NCI-H1694 treated with DMSO at 0.1 percent for 48 hours (cell line): ENCODE data around the gene TWNK.

Experiments
- DNase-seq: peaks from one replicate; lab custom pipeline; 2025; lab: John Stamatoyannopoulos, UW

The TWNK gene

DNA sequence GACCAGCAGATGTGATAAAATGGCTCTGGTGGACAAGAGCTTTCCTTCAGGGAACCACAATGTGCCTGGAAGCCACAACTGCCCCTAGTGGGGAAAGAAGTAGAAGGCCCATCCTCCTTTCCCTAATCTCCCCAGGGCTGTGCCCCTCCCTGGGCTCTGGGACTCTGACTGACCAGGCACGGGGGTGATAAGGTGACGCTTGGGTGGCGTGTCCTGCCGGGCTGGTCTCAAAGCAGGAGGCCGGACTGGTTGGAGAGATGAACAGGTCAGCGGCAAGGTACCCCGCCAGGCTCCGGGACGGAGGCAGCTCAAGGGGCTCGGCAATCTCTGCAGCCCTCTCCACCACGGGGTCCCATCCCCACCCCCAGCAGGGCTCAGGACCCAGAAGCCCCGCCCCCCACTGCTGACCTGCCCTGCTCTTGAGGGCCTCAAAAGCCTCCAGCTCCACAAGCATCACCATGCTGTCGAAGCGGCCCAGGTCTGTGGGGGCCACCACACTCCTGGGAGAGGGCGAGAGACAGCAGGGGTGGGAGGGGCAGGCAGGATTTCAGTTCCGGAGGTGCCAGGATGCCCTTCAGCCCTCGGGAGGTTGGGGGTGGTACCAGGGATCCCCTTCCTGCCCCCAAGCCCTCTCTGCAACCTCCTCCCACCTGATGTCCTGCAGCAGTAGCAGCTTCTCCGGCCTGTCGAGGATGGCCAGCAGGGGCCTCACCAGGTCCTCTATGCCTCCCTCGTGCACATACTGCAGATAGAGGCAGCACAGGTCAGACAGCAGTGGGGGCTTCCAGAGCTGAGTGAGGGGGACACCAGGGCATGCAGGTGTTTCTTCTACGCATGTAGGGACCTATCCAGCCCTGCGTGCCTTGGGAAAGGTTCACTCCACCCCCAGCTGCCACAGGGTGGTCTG lies 24.4 kb downstream of the TWNK start:
- no peak for DNase-seq

DNA sequence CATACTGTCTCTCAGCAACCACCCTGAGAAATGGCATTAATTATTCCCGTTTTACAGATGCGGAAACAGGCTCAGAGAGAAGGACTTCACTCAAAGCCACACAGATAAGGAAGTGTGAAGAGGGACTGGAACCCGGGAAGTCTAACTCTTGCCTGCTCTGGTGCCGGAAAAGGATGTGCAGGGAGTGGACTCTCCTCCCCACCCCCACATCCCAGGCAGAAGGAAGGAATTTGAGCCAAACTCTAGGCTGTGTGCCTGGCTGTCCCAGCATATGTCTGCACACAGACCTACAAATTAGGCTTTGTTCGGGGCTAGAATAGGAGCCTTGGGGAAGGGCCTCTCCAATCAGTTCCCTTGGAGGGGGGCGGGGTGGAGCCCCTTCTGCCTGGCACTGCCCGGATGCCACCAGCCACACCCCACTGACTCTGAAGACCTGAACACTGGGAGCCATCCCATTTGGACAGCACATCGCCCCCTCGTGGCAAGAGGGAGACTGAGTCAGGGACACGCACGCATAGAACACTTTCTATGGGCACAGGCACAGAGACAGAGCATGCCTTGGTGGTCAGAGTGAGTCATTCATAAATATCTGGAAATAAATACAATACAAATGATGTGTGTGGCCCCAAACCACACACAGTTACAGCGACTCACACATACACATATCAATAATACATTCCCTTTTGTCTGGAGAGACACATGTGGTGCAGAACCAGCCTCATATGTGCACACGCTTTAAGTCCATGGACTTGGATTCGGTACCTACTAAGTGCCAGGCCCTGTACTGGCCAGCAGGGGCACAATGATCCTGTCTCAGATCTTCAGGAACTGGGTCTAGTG lies 25.4 kb downstream of the TWNK start:
- peak; percentile 89 for DNase-seq

DNA sequence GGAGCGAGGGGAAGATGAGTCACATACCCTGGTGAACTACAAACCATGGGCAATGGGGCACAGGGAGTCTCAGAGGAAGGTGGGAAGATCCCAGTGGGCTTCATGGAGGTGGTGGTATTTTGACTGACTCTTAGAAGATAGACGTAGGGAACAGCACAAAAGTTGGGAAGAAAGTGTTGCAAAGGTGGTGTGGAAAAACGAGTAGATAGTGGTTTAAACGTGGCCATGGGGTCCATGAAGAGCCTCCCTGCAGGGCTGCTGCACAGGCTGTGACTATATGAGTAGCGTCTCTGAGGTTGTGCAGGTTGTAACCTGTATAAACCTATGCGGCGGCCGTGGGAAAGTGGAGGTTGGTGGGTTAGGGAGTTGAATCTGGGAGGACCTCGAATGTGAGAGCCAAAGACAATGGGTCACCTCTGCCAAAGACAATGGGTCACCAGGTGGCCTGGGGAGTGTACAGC lies 26.1 kb downstream of the TWNK start:
- DNase-seq: no peak

DNA sequence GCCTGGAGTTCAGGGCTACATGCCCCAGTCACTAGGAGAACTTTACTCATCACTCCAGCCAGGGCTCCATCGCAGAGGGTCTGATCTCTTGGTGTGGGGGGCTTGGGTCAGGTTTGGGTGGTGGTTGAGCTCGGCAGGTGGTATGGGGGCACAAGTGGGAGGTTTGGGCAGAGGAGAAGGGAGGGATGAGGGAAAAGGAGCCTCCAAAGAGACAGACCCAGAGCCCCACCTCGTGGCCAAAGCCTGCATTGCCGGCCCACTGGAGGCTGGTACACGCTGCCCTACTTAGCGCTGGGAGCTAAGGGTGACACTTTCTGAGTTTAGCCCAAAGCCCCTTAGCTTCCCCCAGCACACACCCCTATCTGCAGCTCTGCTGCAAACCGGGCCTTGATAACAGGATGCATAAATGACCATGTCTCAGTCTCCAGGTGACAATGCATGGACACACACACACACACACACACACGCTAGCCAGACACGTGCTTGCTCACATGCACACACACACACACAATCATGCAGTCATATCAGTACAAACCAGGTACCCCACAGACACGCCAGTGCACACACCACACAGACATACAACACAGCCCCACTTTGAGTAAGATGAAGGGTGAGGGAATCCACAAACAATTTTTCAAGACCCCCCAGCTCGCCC lies 27.0 kb downstream of the TWNK start:
- peak; percentile 30 for DNase-seq

DNA sequence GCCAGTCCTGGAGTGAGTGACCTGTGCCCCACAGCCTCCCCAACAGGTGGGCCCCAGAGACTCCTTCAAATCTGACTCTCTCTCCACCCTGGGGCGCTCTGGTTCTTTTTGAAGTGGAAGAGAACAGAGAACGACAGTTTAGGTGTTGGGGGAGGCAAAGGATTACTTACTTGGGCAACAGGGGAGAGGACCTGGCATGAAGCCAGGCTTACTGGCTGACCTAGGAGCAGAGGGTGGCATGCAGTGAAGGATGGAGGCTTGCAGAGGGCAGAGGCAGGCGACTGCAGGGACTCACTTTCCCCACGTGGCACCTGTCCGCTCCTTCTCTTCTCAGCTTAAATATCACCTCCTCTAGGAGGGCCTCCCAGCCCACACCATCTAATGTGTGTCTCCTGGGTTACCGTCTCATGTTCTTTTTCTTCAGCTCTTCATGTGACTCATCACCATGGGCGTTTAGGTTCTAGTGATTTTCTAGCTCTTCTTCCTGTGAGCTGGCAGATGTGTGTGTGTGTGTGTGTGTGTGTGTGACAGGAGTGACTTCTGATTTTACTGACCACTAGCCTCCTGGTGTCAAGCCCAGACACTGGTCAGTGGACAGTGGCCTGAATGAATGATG lies 27.7 kb downstream of the TWNK start:
- DNase-seq: no peak

DNA sequence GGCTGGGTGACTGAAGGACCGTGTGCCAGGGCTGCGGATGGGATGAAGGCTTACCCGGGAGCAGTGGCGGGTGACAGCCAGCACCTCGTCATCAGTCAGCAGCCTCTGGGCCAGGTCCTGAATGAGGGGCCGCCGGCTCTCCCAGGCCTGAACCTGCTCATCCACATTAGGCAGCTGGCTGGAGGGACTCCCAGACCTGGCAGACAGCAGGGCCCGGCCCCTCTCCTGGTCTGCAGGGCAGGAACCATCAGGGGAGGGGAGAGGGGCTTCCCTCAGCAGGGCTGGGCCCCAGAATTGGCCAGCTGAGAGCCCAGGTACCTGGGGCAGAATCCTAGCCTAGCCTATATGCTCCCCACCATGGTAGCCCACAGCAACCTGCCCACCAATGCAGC lies 28.2 kb downstream of the TWNK start:
- DNase-seq: no peak

DNA sequence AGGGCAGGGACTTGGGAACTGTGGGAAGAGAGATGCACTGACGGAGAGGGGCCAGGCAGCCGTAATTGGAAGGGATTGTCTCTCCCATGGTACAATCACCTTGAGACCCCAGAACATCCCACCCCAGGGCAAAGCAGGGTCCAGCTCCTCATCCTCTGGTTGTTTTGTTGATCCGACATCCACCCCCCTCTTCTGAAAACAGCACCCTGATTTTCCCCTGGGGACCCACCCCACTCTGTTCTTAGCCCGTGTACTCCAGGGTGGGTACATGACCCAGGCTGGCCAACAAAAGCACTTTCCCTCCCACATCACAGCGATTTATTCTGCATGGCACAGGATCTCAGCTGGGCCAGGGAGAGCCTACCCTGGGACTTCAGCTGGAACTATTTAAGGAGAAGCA lies 29.5 kb downstream of the TWNK start:
- no peak for DNase-seq

DNA sequence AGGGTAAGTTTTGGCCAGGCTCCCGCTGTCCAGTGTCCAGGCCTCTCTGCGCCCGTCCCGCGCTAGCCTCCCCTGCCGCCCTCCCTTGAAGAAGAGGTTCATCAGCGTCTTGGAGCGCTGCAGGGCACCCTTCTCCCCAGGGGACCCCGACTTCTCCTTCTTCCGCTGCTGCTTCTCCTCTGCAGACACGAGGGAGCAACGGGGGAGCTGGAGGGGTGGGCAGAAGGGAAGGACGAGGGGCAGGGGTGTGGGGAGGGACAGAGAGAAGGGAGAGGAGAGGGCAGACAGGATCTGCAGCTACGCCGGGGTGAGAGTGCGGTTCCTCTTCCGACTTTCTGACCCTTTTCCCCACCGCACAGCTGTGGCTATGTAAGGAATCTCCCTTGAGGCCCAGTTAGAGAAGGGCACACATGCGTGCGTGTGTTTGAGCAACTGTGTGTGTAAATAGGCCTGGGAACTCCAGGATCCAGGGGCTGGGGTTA lies 30.8 kb downstream of the TWNK start:
- DNase-seq: no peak

DNA sequence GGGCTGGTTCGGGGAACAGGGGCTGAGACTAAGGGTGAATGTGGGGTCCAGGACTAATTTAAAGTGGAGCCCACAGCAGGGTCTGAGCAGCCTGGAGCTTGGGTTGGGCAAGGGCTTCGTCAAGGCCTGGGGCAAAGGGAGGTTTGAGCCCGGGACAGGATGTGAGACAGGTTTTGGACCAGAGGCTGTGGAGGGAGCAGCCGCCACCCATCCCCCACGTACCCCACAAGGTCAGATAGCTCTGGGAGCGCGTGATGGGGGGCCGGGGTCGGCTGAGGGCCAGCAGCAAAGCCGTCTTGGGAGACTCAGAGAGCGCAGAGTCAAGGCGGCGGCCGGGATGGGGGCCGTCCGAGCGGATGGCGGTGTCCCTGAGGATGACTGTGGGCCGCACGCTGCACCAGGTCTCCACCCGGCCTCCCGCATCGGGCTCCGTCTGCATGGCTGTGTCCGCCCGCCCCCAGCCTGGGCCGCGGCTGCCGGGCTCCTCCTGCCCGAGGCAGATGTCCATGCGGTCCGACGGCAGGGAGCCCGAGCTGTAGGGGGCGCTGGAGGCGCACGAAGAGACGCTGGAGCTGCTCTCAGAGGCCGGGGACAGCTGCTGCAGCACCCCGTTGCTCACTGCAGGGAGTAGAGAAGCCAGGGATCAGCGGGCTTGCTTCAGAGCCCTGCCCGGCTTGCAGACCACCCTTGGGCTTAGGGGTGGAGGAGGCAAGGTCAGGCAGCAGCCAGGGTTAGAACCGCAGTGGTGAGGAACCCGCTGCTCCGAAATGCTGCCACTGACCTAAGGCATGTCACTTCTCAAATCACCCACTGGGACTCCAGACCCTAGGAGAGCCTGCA lies 31.5 kb downstream of the TWNK start:
- DNase-seq: peak; percentile 71

DNA sequence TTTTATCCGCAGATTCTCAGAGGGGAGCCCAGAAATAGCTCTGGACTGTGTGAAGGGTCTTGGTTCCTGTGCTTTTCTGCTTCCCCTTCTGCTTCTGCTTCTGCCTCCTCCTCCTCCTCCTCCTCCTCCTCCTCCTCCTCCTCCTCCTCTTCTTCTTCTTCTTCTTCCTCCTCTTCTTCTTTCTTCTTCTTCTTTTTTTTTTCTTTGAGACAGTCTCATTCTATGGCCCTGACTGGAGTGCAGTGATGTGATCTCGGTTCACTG lies 32.0 kb downstream of the TWNK start:
- DNase-seq: no peak

DNA sequence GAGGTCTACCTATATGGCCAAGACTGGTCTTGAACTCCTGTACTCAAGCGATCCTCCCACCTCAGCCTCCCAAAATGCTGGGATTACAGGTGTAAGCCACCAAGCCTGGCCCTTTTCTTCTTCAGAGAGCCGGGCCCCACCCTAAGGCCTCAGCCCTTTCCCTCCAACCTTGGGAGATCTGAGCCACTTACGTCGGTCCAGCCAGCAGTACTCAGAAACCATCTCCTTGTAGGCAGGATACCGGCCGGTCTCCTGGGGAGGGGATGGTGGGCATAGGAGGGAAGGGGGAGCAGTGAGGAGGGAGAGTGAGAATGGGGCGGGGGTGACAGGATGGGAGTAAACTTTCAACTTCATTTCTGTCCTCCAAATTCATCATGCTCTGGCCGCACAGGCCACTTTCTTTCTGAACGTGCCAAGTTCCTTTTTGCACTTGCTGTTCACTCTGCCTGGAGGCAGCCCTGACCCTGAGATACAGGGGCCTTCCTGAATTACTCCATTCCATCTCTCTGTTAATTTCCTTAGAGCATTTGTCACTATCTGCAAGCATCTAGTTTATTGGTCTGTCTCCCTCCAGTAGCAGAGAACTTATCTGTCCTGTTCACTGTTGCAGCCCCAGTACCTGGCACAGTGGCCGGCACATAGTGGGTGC lies 33.2 kb downstream of the TWNK start:
- no peak for DNase-seq

DNA sequence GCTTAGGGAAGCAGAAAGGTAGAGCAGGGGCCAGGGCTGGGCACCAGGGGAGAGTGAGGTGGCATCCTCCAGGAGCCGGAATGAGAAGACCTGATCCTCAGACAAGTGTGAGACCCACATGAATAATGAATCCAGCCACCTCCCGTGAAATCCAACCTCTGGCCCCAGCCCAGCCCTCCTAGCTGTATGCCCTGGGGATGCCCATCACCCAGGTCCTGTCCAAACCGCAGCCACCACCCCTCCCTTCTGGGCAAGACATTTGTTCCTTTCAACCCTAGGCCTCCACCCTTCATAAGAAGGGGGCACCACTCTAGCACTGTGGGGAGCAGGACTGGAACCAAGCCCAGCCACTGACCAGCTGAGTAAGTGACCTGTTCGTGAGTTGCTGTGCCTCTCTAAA lies 33.9 kb downstream of the TWNK start:
- DNase-seq: no peak

DNA sequence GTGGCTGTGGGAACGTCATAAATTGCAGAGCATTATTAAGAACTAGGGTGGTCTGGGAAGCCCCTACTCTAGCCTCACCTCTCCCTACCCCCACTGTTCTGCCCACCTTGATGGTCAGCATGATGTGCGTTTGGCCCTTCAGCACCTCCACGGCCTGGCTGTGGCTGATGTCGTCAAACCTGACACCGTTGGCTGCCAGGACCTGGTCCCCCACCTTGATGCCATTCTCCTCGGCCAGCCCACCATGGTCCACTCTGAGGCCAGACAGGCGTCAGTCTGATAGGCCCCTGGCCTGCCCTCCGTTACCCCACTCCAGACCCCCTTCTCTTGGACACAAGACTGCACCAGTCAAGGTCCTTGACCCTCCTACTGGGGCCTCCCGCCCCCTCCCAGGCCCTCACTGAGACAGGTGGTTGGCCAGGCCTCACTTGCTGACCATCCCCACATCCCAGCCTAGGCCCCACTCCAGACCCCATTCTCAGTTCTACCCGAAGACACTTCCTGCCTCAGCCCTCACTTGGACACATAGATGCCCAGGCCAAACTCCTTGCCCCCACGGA lies 34.4 kb downstream of the TWNK start:
- DNase-seq: no peak

DNA sequence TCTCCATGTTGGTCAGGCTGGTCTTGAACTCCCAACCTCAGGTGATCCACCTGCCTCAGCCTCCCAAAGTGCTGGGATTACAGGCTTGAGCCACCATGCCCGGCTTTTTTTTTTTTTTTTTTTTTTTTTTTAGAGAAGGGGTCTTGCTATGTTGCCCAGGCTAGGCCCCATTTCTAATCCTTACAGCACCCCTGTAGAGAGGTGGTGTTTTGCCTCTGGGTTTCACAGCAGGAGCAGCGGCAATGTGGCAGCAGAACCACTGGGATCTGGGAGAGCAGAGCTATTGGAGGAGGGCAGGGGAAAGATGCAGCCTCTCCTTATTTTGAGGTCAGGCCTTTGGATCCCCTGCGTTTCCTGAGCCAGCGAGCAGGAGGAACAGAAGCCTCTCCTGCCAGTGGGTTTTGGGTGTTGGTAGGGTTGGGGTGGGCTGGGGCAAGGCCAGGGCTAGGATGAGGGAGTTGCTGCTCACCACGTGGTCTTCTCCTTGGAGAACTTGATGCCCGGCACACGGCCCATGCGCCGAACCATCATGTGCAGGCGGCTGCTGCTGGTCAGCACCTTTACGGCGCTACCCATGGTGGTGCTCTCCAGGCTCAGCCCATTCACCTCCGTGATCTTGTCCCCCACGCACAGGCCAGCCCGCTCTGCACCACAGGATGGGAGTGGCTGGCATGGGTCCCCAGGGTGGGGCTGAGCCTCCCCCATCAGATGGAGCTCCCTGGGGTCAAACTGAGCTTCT lies 35.8 kb downstream of the TWNK start:
- DNase-seq: no peak

DNA sequence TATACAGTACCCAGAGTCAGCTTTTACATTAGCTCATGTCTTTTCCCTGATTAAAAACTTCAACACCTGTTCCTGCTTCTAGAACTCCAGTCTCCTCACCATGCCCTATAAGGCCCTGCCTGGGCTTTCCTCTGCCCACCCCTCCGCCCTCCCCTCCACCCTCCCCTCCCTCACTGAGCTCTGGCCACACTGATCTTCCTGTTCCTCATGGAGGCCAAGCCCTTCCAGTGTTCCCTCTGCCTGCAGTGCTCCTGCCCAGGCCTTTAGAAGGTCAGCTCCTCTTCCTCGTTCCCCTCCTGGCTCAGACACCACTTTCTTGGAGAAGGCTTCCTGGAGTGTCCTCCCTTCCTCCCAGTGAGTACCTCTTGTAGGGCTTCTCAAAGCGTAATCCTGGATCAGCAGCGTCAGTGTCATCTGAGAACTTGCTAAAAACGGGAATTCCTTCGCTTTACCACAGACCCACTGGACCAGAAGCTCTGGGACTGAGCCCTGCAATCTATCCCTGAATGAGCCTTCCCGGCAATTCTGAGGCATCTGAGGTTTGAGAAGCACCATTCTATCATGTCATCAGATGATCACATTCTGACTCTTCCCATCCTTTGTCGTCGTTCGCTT lies 39.9 kb downstream of the TWNK start:
- DNase-seq: no peak

DNA sequence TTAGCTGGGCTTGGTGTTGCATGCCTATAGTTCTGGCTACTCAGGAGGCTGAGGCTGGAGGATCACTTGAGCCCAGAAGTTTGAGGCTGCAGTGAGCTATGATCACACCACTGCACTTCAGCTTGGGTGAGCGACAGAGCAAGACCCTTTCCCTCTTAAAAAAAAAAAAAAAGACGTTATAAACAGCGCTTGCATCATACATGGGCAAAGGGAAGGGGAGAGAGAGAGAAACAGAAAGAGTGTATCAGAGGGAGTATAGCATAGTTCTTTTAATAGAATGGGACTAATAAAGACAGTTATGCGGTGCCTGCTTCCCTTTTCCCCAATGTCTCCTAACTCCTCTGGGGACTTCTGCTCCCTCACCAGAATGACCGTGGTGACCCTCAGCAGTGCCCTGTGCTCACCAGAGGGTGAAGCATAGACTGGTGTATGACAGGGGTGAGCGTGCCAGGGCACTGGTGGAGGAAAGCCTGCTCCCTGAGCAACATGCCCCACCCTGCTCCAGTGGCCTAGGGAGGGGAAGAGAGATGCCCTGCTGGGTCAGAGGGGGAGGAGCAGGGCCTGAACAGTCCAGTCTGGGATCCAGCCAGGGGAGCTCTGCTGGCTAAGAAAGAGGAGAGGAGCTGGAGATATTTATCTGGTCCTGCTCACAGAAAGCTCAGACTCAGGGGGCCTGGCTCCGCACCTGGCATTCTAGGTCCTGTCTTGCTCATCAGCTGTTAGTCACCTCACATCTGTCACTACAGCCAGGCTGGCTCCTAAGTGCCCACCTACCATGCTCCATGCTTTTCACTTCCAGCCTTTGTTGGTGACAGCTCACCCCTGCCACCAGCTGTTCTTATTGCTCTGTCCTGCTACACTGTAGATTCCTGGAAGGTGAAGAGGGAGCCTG lies 41.3 kb downstream of the TWNK start:
- DNase-seq: no peak

DNA sequence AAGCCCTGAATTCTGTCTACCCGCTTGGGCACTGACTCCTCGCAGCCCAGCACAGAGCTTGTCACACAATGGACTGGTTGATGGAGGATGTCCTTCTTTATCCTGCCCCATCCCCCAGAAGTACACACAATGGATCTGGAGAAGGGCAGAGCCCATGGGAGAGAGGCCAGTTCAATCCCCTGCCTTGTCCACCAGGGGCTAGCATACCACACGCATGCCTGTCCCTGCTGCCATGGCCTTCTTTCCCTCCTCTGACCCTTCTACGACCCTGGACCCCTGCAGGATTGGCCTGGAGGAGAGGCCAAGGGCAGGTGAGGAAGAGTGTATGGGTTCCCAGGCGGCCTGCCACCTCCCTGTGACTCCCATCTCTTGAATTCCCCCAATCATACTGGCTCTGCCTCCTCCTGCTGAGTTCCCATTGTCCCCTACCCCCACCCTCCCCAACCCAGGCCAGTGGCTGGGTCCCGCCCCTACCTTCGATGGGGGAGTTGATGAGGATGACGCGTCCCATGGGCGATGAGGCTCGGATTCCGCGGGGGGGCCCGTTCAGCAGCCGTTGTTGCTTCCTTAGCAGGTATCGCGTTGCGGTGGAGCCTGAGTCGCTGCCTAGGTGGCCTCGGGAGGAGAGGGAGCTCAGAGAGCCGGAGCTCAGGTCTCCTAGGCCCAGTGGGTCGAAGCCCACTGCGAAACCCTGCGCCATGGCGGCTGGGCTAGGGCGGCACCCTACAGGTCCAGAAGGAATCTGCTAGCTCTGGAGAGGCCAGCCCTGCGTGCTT lies 42.4 kb downstream of the TWNK start:
- DNase-seq: no peak
